ENCODE results near the gene FOXL3. TPM values are rescaled to one million over a fixed set of nuclear protein-coding genes. Genes with fewer than 3 reads are reported as not detected.
A peak's percentile ranks its signal among the peaks of the same experiment; 100 is the strongest.

Gene FOXL3
- total and polyA plus RNA-seq, 2 experiments from 2014 or later = not detected

GRCh38 chr7:284762-285722 is 4.9 kb upstream of the FOXL3 start:
- TF ChIP-seq EZH2 (IDR thresholded peaks at IDR 0.05; ENCODE audit: borderline replicate concordance) = no peak
- no peak for TF ChIP-seq EZH2phosphoT487 (IDR thresholded peaks at IDR 0.05; ENCODE audit: low read depth, severe bottlenecking, unreplicated experiment)
- TF ChIP-seq, protein P1, sequence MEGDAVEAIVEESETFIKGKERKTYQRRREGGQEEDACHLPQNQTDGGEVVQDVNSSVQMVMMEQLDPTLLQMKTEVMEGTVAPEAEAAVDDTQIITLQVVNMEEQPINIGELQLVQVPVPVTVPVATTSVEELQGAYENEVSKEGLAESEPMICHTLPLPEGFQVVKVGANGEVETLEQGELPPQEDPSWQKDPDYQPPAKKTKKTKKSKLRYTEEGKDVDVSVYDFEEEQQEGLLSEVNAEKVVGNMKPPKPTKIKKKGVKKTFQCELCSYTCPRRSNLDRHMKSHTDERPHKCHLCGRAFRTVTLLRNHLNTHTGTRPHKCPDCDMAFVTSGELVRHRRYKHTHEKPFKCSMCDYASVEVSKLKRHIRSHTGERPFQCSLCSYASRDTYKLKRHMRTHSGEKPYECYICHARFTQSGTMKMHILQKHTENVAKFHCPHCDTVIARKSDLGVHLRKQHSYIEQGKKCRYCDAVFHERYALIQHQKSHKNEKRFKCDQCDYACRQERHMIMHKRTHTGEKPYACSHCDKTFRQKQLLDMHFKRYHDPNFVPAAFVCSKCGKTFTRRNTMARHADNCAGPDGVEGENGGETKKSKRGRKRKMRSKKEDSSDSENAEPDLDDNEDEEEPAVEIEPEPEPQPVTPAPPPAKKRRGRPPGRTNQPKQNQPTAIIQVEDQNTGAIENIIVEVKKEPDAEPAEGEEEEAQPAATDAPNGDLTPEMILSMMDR (IDR thresholded peaks at IDR 0.05; ENCODE audit: poor library complexity) = no peak
- H4K20me1 ChIP-seq (ENCODE audit: insufficient read depth, poor library complexity, severe bottlenecking) = no peaks in the 10 kb centered on the region
- no peaks in the 10 kb centered on the region for H3K9me3 ChIP-seq (ENCODE audit: low read depth)
- peak overlapping the region; percentile 92 for H3K27ac ChIP-seq
- H3K9me2 ChIP-seq (replicated peaks; ENCODE audit: insufficient read depth) = no peaks in the 10 kb centered on the region
- no peaks in the 10 kb centered on the region for H3K36me3 ChIP-seq (replicated peaks; ENCODE audit: insufficient read depth, low read depth)
- no peaks in the 10 kb centered on the region for H3K27me3 ChIP-seq
- peaks cover 13% of the 10 kb centered on the region for H3K4me1 ChIP-seq (ENCODE audit: insufficient read depth)
- peak overlapping the region; percentile 63 for H3K4me2 ChIP-seq
- peak; percentile 59 for DNase-seq (ENCODE audit: low spot score)
- H3K4me3 ChIP-seq = no peak overlapping the region
- no peaks in the 10 kb centered on the region for H3K79me2 ChIP-seq
- WGBS (ENCODE audit: low lambda C conversion rate, missing lambda C conversion rate) = 65% methylated on average over 37 of the region's 37 CpGs
- no peak overlapping the region for H2AFZ ChIP-seq

DNA sequence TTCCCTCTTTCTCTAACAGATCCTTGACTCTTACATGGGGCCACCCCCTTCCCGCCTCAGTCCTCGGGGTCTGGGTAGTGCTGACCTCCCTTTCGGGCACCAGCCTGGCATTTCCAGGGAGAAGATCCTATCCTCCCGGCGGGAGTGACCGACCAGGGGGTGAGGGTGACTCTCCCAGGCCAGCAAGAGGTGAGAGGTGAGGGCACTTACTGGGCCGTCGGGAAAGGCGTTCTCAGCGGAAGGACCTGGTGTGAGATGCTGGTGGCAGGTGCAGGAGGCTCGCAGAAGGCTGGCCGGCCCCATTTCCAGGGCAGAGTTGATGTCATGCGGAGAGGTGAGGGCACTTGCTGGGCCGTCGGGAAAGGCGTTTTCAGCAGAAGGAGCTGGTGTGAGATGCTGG is 4.2 kb upstream of the FOXL3 start:
- no peaks in the 10 kb centered on the region for H3K79me2 ChIP-seq
- H3K27ac ChIP-seq = peak overlapping the region; percentile 92
- no peaks in the 10 kb centered on the region for H3K9me3 ChIP-seq (ENCODE audit: low read depth)
- peaks cover 13% of the 10 kb centered on the region for H3K4me1 ChIP-seq (ENCODE audit: insufficient read depth)
- 85% methylated on average over 16 of the region's 16 CpGs for WGBS (ENCODE audit: low lambda C conversion rate, missing lambda C conversion rate)
- H3K9me2 ChIP-seq (replicated peaks; ENCODE audit: insufficient read depth) = no peaks in the 10 kb centered on the region
- H3K4me2 ChIP-seq = peak overlapping the region; percentile 63
- no peak overlapping the region for H2AFZ ChIP-seq
- no peaks in the 10 kb centered on the region for H3K36me3 ChIP-seq (replicated peaks; ENCODE audit: insufficient read depth, low read depth)
- H3K4me3 ChIP-seq = no peak overlapping the region
- no peak for DNase-seq (ENCODE audit: low spot score)
- H3K27me3 ChIP-seq = no peaks in the 10 kb centered on the region
- TF ChIP-seq EZH2 (IDR thresholded peaks at IDR 0.05; ENCODE audit: borderline replicate concordance) (no peak), EZH2phosphoT487 (IDR thresholded peaks at IDR 0.05; ENCODE audit: low read depth, severe bottlenecking, unreplicated experiment) (no peak)
- TF ChIP-seq, protein P1 (IDR thresholded peaks at IDR 0.05; ENCODE audit: poor library complexity) = no peak
- H4K20me1 ChIP-seq (ENCODE audit: insufficient read depth, poor library complexity, severe bottlenecking) = no peaks in the 10 kb centered on the region

GRCh38 chr7:286266-286665 is 3.7 kb upstream of the FOXL3 start:
- H3K9me3 ChIP-seq (ENCODE audit: low read depth) = no peaks in the 10 kb centered on the region
- no peak for DNase-seq (ENCODE audit: low spot score)
- no peak overlapping the region for H2AFZ ChIP-seq
- peaks cover 13% of the 10 kb centered on the region for H3K4me1 ChIP-seq (ENCODE audit: insufficient read depth)
- no peaks in the 10 kb centered on the region for H4K20me1 ChIP-seq (ENCODE audit: insufficient read depth, poor library complexity, severe bottlenecking)
- H3K27me3 ChIP-seq = no peaks in the 10 kb centered on the region
- no peak overlapping the region for H3K4me3 ChIP-seq
- H3K4me2 ChIP-seq = no peak overlapping the region
- peak overlapping the region; percentile 92 for H3K27ac ChIP-seq
- TF ChIP-seq EZH2 (IDR thresholded peaks at IDR 0.05; ENCODE audit: borderline replicate concordance) (no peak), EZH2phosphoT487 (IDR thresholded peaks at IDR 0.05; ENCODE audit: low read depth, severe bottlenecking, unreplicated experiment) (no peak)
- TF ChIP-seq, protein P1 (IDR thresholded peaks at IDR 0.05; ENCODE audit: poor library complexity) = no peak
- no peaks in the 10 kb centered on the region for H3K79me2 ChIP-seq
- WGBS (ENCODE audit: low lambda C conversion rate, missing lambda C conversion rate) = 94% methylated on average over 18 of the region's 18 CpGs
- H3K9me2 ChIP-seq (replicated peaks; ENCODE audit: insufficient read depth) = no peaks in the 10 kb centered on the region
- no peaks in the 10 kb centered on the region for H3K36me3 ChIP-seq (replicated peaks; ENCODE audit: insufficient read depth, low read depth)

Data from hepatocyte (in vitro differentiated cells).